WTC11 (cell line): ENCODE data around the gene BZW1. TPM values are rescaled to one million over a fixed set of nuclear protein-coding genes. Genes with fewer than 3 reads are reported as not detected.

ENCODE experiments used
- ATAC-seq: fragments of 200-7000 bp; cut with Tn5 transposase; 2 replicates; pipeline ENCODE4 v1.10.0; 2021; ENCODE audit warnings: mild to moderate bottlenecking, moderate library complexity
- Bru-seq: library from RNA; stranded (reverse); fragments of 400-500 nt; gene quantifications from one replicate; lab custom pipeline; 2021; lab: Mats Ljungman, UMichigan
- CTCF ChIA-PET: fragments of 300-600 bp; sonication (Branson Sonifier 250); formaldehyde crosslinking; loops from one replicate; lab custom pipeline; 2021; ENCODE audit warnings: antibody characterized with exemption; lab: Charles Lee
- POLR2A ChIA-PET: fragments of 350-600 bp; sonication (Branson Sonifier 250); formaldehyde crosslinking; loops from one replicate; lab custom pipeline; 2021; ENCODE audit warnings: antibody characterized with exemption; lab: Charles Lee
- DNase-seq: peaks from one replicate; pipeline ENCODE4 v3.0.0; 2021; ENCODE audit warnings: low spot score
- H3K27ac Mint-ChIP-seq: 2 replicates; pipeline ENCODE4 v1.8.0; 2021; ENCODE audit warnings: mixed read lengths
- H3K27me3 Mint-ChIP-seq: 2 replicates; pipeline ENCODE4 v1.8.0; 2021; ENCODE audit warnings: low read depth, mild to moderate bottlenecking, moderate library complexity, mixed read lengths
- H3K36me3 Mint-ChIP-seq: 2 replicates; pipeline ENCODE4 v1.8.0; 2021; ENCODE audit warnings: mixed read lengths
- H3K4me1 Mint-ChIP-seq: 2 replicates; pipeline ENCODE4 v1.8.0; 2022; ENCODE audit warnings: mixed read lengths
- H3K4me3 Mint-ChIP-seq: 2 replicates; pipeline ENCODE4 v1.8.0; 2021; ENCODE audit warnings: mild to moderate bottlenecking, moderate library complexity, mixed read lengths
- H3K9me3 Mint-ChIP-seq: 2 replicates; pipeline ENCODE4 v1.8.0; 2021; ENCODE audit warnings: mixed read lengths
- CREM ChIP-seq: sonication (generic); formaldehyde crosslinking; IDR thresholded peaks from 2 replicates; pipeline ENCODE4 v1.8.1; 2022; ENCODE audit warnings: mild to moderate bottlenecking, missing genetic modification reagents, moderate library complexity
- ELF4 ChIP-seq: sonication (generic); formaldehyde crosslinking; IDR thresholded peaks from 2 replicates; pipeline ENCODE4 v1.8.1; 2022; ENCODE audit warnings: low read depth, mild to moderate bottlenecking, moderate library complexity, missing genetic modification reagents
- FOXJ3 ChIP-seq: sonication (generic); formaldehyde crosslinking; IDR thresholded peaks from 2 replicates; pipeline ENCODE4 v1.9.0; 2021; ENCODE audit warnings: missing genetic modification reagents, mild to moderate bottlenecking, borderline replicate concordance
- FOXK1 ChIP-seq: sonication (generic); formaldehyde crosslinking; IDR thresholded peaks from 2 replicates; pipeline ENCODE4 v1.8.0; 2022; ENCODE audit warnings: mild to moderate bottlenecking, moderate library complexity, missing genetic modification reagents
- FOXP1 ChIP-seq: sonication (generic); formaldehyde crosslinking; IDR thresholded peaks from 2 replicates; pipeline ENCODE4 v1.8.0; 2022; ENCODE audit warnings: missing genetic modification reagents, mild to moderate bottlenecking, moderate library complexity, borderline replicate concordance
- GABPB1 ChIP-seq: sonication (generic); formaldehyde crosslinking; IDR thresholded peaks from 2 replicates; pipeline ENCODE4 v1.8.1; 2023; ENCODE audit warnings: mild to moderate bottlenecking, missing genetic modification reagents
- GRHL2 ChIP-seq: fragments of 250-450 bp; sonication (Bioruptor Pico); IDR thresholded peaks from 2 replicates; pipeline ENCODE4 v1.8.0; 2022; ENCODE audit warnings: mild to moderate bottlenecking, moderate library complexity; ENCODE audit not compliant: insufficient replicate concordance, severe bottlenecking
- NR2C2 ChIP-seq: sonication (generic); formaldehyde crosslinking; IDR thresholded peaks from 2 replicates; pipeline ENCODE4 v1.8.0; 2022; ENCODE audit warnings: mild to moderate bottlenecking, missing genetic modification reagents
- NR3C1 ChIP-seq: sonication (generic); formaldehyde crosslinking; conservative IDR thresholded peaks from 2 replicates; pipeline ENCODE4 v1.8.1; 2023; ENCODE audit warnings: low read depth, mild to moderate bottlenecking, missing genetic modification reagents
- OVOL2 ChIP-seq: fragments of 250-450 bp; sonication (Bioruptor Pico); IDR thresholded peaks from 2 replicates; pipeline ENCODE4 v1.9.0; 2021; ENCODE audit warnings: mild to moderate bottlenecking, borderline replicate concordance
- RELA ChIP-seq: sonication (generic); formaldehyde crosslinking; IDR thresholded peaks from 2 replicates; pipeline ENCODE4 v1.8.1; 2022; ENCODE audit warnings: missing genetic modification reagents, mild to moderate bottlenecking, borderline replicate concordance
- SP1 ChIP-seq: sonication (generic); formaldehyde crosslinking; conservative IDR thresholded peaks from 2 replicates; pipeline ENCODE4 v1.8.1; 2022; ENCODE audit warnings: missing genetic modification reagents
- long read RNA-seq, 3 experiments: library from RNA in 1 of 3; library from capped mRNA in 1 of 3; library from polyadenylated mRNA in 1 of 3; unstranded in 2 of 3; stranded (forward) in 1 of 3; transcript quantifications; one replicate each; pipeline ENCODE4 v2.0.0, GENCODE V29; 2021
- total RNA-seq: library from RNA; stranded (reverse); gene quantifications from 3 replicates; pipeline ENCODE4 v1.2.3, GENCODE V29; 2021
- TF ChIP-seq, protein P1 (sequence below): sonication (generic); formaldehyde crosslinking; IDR thresholded peaks from 2 replicates; pipeline ENCODE4 v1.8.0; 2022; ENCODE audit warnings: mild to moderate bottlenecking, missing genetic modification reagents
- TF ChIP-seq, protein P2 (sequence below): fragments of 250-450 bp; sonication (Bioruptor Pico); conservative IDR thresholded peaks from 2 replicates; pipeline ENCODE4 v1.9.0; 2021; ENCODE audit warnings: mild to moderate bottlenecking
- TF ChIP-seq, protein P3 (sequence below): sonication (generic); formaldehyde crosslinking; IDR thresholded peaks from 2 replicates; pipeline ENCODE4 v1.8.1; 2022; ENCODE audit warnings: missing genetic modification reagents, borderline replicate concordance
- TF ChIP-seq, protein P4 (sequence below): sonication (generic); formaldehyde crosslinking; IDR thresholded peaks from 2 replicates; pipeline ENCODE4 v1.8.0; 2022; ENCODE audit warnings: mild to moderate bottlenecking, missing genetic modification reagents
- TF ChIP-seq, protein P5 (sequence below): sonication (generic); formaldehyde crosslinking; IDR thresholded peaks from 2 replicates; pipeline ENCODE4 v1.8.1; 2023; ENCODE audit warnings: mild to moderate bottlenecking, missing genetic modification reagents
- TF ChIP-seq, protein P6 (sequence below): sonication (generic); formaldehyde crosslinking; conservative IDR thresholded peaks from 2 replicates; pipeline ENCODE4 v1.8.1; 2022; ENCODE audit warnings: mild to moderate bottlenecking, missing genetic modification reagents
- TF ChIP-seq, protein P7 (sequence below): sonication (generic); formaldehyde crosslinking; IDR thresholded peaks from 2 replicates; pipeline ENCODE4 v1.8.1; 2023; ENCODE audit warnings: mild to moderate bottlenecking, missing genetic modification reagents, borderline replicate concordance
- TF ChIP-seq, protein P8 (sequence below): sonication (generic); formaldehyde crosslinking; IDR thresholded peaks from 2 replicates; pipeline ENCODE4 v1.8.1; 2023; ENCODE audit warnings: mild to moderate bottlenecking, missing genetic modification reagents, moderate library complexity

Gene BZW1
- total RNA-seq: 191 to 255 TPM (median 208 TPM) in 3 replicates
- percentile 97 among the genes with signal in this experiment for Bru-seq, nascent RNA
- long read RNA-seq, experiment 1, full-length matches to known transcripts: 963 of 1,314 reads
- long read RNA-seq, experiment 1, partial matches to known transcripts: 50 of 1,314 reads
- long read RNA-seq, experiment 1, other reads (novel, unspliced or antisense): 301 of 1,314 reads
- long read RNA-seq, experiment 2, full-length matches to known transcripts: 116 of 235 reads
- long read RNA-seq, experiment 2, partial matches to known transcripts: 43 of 235 reads
- long read RNA-seq, experiment 2, other reads (novel, unspliced or antisense): 76 of 235 reads
- long read RNA-seq, experiment 3, full-length matches to known transcripts: 783 of 962 reads
- long read RNA-seq, experiment 3, partial matches to known transcripts: 57 of 962 reads
- long read RNA-seq, experiment 3, other reads (novel, unspliced or antisense): 122 of 962 reads

DNA sequence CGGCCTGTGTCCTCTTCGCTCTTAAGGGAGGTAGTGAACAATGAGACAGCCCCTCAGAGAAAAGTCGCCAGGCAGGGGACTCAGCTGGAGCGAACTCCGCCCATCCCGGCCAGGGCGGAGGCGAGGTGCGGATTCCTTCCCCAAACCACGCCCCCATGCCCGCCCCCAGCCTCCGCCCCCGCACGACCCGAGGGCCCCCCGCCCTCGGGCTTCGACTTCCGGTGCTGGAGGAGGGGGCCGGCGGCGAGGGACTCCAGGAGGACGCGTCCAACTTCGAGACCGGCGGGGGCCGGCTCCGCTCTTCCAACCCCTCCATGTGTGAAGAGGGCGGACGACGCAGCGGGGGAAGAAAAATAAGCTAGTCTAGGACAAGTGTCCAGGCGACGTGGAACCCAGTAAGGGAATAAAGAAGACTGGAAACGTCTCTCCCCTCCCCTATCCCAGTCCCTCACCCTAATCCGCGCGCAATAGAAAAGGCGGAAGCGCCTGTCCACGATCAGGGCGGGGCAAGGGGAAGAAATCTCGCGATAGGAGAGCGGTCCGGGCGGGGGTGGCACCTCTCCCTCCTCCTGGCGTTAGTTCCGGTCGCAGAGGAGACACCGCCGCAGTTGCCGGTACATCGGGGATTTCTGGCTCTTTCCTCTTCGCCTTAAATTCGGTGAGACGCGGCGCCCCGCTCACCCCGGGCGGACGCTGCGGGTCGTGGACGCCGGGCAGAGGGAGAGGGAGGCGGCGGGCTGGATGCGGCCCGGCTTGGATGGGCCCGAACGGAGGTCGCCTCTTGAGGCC, at the start of gene BZW1:
Gene BZW1 (plus strand): TSS at position 578 of the 789 bp plus-strand sequence. CDS start 1,308 bp downstream, outside the sequence.
- Mint-ChIP-seq H3K27me3 (no peaks in the 10 kb centered on the region), H3K4me3 (peak within 1 kb of the TSS; percentile 86), H3K9me3 (no peaks in the 10 kb centered on the region), H3K27ac (peak within 1 kb of the TSS; percentile 87), H3K4me1 (peaks cover 22% of the 10 kb centered on the region), H3K36me3 (peaks cover 32% of the 10 kb centered on the region)
- ChIA-PET CTCF (interaction anchor here (0.9 to 1.4 kb wide), 2 partner anchors 16 to 98 kb away, joined by 3 to 9 read pairs; no protein-coding TSS in a partner anchor), POLR2A (interaction anchor here (0.6 to 1.4 kb wide), 5 partner anchors 23 to 889 kb away, joined by 3 to 5 read pairs (median 3); partner anchors contain the start of genes CLK1, NIF3L1, ORC2 and PPIL3)
- ATAC-seq: peak; percentile 90
- peak; percentile 95 for DNase-seq
- 0 out of 2 replicates have a peak, but pooled peaks have one; percentile 44 for TF ChIP-seq CREM (CRISPR knock-in tag)
- TF ChIP-seq RELA: no peak
- TF ChIP-seq NR2C2 (CRISPR knock-in tag): no peak
- TF ChIP-seq, protein P1, sequence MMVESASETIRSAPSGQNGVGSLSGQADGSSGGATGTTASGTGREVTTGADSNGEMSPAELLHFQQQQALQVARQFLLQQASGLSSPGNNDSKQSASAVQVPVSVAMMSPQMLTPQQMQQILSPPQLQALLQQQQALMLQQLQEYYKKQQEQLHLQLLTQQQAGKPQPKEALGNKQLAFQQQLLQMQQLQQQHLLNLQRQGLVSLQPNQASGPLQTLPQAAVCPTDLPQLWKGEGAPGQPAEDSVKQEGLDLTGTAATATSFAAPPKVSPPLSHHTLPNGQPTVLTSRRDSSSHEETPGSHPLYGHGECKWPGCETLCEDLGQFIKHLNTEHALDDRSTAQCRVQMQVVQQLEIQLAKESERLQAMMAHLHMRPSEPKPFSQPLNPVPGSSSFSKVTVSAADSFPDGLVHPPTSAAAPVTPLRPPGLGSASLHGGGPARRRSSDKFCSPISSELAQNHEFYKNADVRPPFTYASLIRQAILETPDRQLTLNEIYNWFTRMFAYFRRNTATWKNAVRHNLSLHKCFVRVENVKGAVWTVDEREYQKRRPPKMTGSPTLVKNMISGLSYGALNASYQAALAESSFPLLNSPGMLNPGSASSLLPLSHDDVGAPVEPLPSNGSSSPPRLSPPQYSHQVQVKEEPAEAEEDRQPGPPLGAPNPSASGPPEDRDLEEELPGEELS (CRISPR knock-in tag): no peak
- 0 out of 2 replicates have a peak, but pooled peaks have one; percentile 17 for TF ChIP-seq ELF4 (CRISPR knock-in tag)
- TF ChIP-seq, protein P2, sequence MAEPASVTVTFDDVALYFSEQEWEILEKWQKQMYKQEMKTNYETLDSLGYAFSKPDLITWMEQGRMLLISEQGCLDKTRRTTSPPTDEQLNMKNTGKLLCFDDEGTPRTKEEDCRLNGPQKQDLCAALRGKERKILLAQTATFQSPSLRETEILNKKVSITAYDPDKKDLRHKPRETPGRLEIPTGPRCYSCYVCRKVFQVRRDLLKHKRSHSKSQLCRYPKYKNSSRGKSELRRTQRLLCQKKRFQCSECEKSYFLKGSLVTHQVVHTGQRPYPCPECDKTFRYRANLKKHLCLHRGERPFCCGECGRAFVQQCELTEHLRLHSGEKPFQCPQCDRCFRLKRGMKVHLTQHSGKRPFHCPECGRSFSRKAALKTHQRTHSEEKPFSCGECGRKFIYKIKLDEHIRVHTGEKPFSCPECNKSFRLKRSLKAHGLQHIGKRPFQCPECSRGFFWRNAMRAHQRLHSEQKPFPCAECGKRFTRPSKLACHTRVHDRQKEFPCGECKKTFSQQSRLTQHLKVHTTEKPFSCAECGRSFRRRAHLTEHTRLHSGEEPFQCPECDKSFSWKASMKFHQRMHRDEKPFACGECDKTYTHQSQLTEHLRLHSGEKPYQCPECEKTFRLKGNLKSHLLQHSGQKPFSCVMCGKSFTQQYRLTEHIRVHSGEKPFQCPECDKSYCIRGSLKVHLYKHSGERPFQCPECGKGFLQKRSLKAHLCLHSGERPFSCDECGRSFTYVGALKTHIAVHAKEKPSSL (CRISPR knock-in tag): no peak
- no peak for TF ChIP-seq NR3C1 (CRISPR knock-in tag)
- TF ChIP-seq FOXK1 (CRISPR knock-in tag): peak; percentile 46; the same call in 1 of the 2 replicates
- TF ChIP-seq, protein P3, sequence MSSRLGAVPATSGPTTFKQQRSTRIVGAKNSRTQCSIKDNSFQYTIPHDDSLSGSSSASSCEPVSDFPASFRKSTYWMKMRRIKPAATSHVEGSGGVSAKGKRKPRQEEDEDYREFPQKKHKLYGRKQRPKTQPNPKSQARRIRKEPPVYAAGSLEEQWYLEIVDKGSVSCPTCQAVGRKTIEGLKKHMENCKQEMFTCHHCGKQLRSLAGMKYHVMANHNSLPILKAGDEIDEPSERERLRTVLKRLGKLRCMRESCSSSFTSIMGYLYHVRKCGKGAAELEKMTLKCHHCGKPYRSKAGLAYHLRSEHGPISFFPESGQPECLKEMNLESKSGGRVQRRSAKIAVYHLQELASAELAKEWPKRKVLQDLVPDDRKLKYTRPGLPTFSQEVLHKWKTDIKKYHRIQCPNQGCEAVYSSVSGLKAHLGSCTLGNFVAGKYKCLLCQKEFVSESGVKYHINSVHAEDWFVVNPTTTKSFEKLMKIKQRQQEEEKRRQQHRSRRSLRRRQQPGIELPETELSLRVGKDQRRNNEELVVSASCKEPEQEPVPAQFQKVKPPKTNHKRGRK (CRISPR knock-in tag): 0 out of 2 replicates have a peak, but pooled peaks have one; percentile 32
- no peak for TF ChIP-seq FOXP1 (CRISPR knock-in tag)
- TF ChIP-seq GRHL2 (CRISPR knock-in tag): no peak
- TF ChIP-seq, protein P4, sequence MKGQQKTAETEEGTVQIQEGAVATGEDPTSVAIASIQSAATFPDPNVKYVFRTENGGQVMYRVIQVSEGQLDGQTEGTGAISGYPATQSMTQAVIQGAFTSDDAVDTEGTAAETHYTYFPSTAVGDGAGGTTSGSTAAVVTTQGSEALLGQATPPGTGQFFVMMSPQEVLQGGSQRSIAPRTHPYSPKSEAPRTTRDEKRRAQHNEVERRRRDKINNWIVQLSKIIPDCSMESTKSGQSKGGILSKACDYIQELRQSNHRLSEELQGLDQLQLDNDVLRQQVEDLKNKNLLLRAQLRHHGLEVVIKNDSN (CRISPR knock-in tag): peak; percentile 59; the same call in 1 of the 2 replicates
- TF ChIP-seq, protein P5, sequence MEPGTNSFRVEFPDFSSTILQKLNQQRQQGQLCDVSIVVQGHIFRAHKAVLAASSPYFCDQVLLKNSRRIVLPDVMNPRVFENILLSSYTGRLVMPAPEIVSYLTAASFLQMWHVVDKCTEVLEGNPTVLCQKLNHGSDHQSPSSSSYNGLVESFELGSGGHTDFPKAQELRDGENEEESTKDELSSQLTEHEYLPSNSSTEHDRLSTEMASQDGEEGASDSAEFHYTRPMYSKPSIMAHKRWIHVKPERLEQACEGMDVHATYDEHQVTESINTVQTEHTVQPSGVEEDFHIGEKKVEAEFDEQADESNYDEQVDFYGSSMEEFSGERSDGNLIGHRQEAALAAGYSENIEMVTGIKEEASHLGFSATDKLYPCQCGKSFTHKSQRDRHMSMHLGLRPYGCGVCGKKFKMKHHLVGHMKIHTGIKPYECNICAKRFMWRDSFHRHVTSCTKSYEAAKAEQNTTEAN: no peak
- TF ChIP-seq, protein P6, sequence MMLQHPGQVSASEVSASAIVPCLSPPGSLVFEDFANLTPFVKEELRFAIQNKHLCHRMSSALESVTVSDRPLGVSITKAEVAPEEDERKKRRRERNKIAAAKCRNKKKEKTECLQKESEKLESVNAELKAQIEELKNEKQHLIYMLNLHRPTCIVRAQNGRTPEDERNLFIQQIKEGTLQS: no peak
- TF ChIP-seq, protein P7, sequence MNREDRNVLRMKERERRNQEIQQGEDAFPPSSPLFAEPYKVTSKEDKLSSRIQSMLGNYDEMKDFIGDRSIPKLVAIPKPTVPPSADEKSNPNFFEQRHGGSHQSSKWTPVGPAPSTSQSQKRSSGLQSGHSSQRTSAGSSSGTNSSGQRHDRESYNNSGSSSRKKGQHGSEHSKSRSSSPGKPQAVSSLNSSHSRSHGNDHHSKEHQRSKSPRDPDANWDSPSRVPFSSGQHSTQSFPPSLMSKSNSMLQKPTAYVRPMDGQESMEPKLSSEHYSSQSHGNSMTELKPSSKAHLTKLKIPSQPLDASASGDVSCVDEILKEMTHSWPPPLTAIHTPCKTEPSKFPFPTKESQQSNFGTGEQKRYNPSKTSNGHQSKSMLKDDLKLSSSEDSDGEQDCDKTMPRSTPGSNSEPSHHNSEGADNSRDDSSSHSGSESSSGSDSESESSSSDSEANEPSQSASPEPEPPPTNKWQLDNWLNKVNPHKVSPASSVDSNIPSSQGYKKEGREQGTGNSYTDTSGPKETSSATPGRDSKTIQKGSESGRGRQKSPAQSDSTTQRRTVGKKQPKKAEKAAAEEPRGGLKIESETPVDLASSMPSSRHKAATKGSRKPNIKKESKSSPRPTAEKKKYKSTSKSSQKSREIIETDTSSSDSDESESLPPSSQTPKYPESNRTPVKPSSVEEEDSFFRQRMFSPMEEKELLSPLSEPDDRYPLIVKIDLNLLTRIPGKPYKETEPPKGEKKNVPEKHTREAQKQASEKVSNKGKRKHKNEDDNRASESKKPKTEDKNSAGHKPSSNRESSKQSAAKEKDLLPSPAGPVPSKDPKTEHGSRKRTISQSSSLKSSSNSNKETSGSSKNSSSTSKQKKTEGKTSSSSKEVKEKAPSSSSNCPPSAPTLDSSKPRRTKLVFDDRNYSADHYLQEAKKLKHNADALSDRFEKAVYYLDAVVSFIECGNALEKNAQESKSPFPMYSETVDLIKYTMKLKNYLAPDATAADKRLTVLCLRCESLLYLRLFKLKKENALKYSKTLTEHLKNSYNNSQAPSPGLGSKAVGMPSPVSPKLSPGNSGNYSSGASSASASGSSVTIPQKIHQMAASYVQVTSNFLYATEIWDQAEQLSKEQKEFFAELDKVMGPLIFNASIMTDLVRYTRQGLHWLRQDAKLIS: peak; percentile 14; the same call in 1 of the 2 replicates
- TF ChIP-seq OVOL2 (CRISPR knock-in tag): no peak
- TF ChIP-seq SP1 (CRISPR knock-in tag): peak; percentile 64
- TF ChIP-seq, protein P8, sequence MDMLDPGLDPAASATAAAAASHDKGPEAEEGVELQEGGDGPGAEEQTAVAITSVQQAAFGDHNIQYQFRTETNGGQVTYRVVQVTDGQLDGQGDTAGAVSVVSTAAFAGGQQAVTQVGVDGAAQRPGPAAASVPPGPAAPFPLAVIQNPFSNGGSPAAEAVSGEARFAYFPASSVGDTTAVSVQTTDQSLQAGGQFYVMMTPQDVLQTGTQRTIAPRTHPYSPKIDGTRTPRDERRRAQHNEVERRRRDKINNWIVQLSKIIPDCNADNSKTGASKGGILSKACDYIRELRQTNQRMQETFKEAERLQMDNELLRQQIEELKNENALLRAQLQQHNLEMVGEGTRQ: peak; percentile 26; the same call in 1 of the 2 replicates
- no peak for TF ChIP-seq FOXJ3
- peak; percentile 59 for TF ChIP-seq GABPB1 (CRISPR knock-in tag)
